ENCODE results near the gene RNF207. TPM values are rescaled to one million over a fixed set of nuclear protein-coding genes. Genes with fewer than 3 reads are reported as not detected.

The RNF207 gene
- polyA plus RNA-seq, 5 donors: 9.5 to 17.1 (median 14.9) TPM

GRCh38 chr1:6247651-6248050, 41.7 kb downstream of the RNF207 start:
- no peak for DNase-seq

DNA sequence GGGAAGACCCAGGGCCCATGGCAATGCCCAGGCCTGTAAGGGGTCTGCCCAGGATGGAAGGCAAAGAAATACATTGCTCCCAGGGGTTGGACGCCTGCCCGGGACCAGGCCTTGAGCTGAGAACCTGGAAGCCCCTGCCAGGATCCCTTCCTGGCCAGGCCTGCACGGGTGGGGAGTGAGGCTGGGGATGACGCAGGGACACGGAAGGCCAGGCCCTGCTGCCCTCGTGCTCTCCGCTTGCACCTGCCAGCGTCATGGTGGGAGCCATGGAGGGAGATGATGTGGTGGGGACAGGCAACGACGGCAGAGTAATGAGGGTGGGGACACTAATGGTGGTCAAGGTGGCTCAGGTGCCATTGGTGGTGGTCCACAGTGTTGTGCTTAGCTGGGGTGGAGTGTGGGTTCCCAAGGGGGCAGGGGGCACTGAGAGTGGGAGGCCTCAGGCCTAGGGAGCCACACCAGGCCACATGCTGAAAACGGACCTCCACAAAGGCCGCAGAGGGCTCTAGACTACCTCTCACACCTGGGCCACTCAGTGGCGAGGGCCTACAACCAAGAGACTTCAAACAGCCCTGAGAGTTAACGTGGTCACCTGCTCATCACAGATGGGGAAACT, 42.4 kb downstream of the RNF207 start:
- DNase-seq: no peak

DNA sequence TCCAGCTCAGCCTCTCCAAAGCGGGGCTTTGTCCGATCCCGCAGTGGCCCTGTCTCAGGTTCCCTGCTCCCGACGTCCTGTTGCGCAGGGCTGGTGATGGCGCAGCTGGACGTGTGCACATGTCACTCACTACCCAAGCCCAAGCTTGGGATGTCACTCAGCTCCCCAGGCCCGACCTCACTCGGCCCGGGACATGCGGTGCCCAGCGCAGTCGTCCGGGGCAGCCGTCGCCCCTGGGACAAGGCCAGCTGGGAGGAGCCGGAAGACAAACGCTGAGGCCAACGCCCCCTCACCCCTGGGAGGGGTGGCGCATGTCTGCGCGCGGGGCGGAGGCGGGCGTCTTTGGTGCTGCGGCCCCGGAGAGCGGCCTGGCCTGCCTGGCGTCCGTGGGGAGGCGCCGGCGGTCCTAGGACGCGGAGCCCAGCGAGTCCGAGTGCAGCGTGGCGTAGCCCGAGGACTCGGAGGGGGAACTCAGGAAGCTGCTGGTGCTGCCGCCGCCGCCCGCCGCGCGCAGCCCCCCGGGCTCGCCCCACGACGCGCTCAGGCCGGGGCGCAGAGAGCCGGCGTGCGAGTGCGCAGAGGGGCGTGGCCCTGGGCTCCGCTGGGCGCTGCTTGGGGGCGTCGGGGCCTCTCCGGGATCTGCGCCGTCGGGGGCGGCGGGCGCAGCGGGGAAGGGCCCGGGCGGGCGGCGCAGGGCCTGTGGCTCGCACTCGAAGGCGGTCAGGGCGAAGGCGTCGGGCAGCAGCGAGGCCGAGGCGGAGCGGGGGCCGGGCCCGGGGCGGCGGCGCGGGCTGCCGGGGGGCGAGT, 43.2 kb downstream of the RNF207 start:
- DNase-seq: no peak

DNA sequence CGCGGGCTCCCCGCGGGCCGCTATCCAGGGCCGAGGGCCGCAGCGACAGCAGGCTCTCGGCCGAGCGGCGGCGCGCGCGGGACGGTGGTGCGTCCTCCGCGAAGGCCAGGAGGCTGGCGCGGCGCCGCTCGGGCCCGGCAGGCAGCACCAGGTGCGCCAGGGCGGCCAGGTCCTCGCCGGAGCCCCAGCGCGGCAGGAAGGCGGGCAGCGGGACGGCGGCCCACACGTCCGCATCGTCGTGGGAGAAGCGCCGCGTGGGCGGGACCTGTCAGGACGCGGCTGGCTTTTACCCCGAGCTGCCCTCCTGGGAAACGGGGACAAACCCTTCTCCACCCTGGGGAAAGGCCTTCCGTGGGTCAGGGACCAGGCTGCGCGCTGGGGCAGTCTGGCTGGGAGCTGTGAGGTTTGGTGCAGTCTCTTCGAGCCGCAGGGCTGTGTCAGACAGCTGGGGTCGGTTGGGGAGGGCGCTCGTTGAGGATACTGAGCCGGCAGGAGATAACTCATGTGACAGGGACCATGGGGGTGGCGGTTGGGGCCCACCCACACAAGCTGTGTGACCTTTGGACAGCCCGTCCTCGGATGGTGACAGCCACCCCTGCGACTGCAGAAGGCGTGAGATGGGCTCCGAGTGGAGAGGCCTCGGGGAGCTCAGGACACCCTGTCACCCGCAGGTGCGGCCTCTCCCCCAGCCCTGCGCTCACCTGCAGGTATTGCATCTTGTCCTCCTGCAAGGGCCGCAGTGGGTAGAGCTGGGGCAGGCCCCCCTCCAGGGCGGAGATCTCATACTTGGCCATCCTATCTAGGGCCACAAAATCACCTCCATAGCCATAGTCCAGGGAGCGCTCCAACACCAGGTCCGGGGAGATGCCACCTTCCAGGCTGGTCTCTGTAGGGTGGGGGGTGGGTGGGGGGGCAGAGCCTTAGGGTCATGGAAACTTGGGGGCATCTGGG, 44.1 kb downstream of the RNF207 start:
- DNase-seq: no peak

- DNase-seq: no peak
Observed at GRCh38 chr1:6251233-6251632, 45.3 kb downstream of the RNF207 start.

GRCh38 chr1:6251681-6252373, 45.9 kb downstream of the RNF207 start:
- DNase-seq: no peak

DNA sequence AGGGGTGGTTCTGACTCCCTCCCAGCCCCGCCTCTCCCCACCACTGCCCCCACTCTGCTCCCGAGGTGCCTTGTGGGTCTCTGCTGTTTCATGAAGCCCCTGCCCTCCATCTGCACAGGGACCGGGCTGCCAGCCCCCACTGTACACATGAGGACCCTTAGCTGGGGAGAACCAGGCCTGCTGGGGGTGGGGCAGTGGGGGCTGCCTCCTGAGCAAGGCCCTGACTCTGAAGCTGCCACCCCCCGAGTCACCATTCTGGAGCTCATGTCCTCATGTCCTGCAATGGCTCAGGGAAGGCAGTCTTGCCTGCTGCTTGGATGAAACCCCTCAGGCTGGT, 46.4 kb downstream of the RNF207 start:
- DNase-seq: no peak

- no peak for DNase-seq
Observed at GRCh38 chr1:6253380-6253779, 47.5 kb downstream of the RNF207 start.

GRCh38 chr1:6254691-6255090, 48.8 kb downstream of the RNF207 start:
- DNase-seq: no peak

- no peak for DNase-seq
Observed at GRCh38 chr1:6256645-6257044, 50.7 kb downstream of the RNF207 start.

- no peak for DNase-seq
Observed at GRCh38 chr1:6257541-6258069, 51.7 kb downstream of the RNF207 start.

DNA sequence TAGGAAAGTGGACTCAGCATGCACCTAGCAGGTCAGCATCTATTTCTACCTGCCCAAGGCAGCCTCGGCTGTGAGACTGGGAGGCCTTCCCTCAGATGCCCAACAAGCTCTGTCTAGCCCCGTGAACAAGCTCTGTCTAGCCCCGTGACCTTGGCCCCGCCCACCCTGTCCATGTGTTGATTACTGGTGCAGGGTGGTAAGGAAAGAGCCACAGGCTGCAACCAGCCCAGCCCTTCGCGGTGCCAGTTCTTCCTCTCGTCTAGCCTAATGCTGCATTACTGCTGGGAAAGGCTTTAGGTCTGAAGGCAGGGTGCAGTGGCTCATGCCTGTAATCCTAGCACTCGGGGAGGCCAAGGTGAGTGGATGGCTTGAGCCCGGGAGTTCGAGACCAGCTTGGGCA, 52.8 kb downstream of the RNF207 start:
- DNase-seq: no peak

DNA sequence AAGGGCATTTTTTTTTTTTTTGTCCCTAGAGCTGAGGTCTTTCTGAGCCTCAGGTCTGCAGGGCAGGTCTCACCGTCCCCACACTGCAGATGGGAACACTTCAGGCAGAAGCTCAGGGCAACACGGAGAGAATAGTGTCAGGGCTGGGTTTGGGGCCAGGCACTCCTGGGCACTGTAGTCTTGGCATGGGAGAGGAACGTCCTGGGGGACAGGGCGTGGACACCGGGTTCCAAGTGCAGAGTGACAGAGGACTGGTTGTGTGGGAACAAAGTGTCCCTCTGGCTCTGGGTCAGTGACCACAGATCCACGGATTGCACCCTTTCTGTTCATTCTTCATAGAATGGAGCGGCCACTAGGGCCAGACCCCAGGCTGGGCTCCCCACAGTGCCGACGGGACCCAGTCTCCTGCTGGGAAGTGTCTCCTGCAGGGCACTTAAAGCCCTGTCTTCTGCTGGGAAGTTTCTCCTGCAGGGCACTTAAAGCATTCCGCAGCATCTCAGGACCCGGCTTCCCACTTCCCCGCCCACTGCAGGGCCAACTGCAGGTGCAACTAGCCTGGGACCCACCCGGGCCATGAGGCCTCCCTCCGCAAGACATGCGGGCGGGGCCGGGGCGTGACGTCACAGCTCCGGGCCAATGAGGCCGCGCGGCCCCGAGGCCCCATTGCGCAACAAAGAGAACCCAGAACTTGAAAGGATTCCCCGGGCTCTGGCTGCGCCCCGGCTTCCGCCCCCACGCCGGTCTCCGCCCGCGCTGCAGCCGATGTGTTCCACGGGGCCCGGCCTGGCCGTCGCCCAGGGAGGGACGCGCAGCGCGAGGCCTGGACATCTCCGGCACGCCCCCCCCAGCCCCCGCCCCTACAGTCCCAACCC, 53.8 kb downstream of the RNF207 start:
- DNase-seq: peak; percentile 85 to 89

- DNase-seq: peak in 1 of 2 donors; percentile 68
Observed at GRCh38 chr1:6260433-6260934, 54.6 kb downstream of the RNF207 start.

- no peak for DNase-seq
Observed at GRCh38 chr1:6260961-6261614, 55.2 kb downstream of the RNF207 start, which contains the start of gene GPR153. Gene GPR153, minus strand, starts transcription at chr1:6261098. Its CDS starts 6,193 bp downstream, at chr1:6254905.

DNA sequence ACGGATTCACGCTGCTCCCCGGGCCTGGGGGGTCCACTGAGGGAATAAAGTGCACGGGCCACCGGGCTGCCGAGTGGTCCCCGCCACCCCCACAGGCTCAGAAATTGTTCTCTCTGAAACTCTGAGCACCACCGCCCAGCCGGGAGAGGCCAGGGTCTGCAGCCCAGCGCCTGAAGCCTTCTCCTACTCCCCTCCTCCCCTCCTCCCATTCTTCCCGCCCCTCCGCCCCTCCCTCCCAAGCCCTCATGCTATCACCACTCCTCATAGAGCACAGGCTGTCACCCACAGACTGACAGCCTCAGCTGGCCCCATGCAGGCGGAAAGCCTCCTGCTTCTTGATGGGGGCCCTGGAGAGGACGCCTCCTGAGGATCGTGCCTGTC, 55.7 kb downstream of the RNF207 start:
- DNase-seq: no peak

DNA sequence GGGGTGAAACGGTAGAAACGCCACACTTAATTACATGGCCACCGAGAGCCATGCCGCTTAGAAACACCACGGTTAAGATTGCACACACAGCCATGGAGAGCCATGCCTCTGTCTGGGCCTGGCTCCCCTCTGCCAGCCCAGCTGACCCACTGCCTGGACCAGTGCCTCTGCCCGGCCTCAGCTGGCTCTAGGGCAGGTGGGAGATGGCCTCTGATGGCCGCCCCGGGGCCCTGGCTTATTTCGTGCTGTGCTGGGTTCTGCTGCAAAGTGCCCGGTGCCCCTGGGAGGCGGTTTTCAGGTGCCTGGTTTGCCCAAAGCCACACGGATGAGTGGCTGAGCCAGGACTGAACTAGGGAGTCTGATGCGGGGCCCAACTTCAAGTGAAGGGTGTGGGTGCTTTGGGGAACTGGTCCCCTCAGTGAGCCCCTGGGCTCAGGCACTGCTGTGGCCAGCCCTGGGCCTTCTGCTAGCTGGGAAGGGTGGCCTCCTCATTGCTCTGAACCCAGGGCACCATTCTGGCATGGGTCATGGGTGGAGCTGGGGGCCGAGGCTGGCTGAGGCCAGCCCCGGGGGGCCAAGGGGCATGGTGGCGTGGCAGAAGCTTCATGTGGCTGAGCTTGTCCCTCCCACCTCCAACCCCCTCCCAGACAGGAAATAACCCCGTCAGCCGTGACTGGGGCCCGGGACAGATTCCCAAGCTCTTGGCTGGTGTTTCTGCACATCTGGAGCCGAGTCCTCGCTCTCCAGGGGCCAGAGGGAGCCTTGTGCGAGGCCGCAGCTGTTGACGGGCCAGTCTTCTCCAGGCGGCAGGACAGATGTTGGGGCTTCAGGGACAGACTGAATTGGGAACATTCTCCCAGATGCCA, 56.9 kb downstream of the RNF207 start:
- DNase-seq: peak; percentile 88 to 89

DNA sequence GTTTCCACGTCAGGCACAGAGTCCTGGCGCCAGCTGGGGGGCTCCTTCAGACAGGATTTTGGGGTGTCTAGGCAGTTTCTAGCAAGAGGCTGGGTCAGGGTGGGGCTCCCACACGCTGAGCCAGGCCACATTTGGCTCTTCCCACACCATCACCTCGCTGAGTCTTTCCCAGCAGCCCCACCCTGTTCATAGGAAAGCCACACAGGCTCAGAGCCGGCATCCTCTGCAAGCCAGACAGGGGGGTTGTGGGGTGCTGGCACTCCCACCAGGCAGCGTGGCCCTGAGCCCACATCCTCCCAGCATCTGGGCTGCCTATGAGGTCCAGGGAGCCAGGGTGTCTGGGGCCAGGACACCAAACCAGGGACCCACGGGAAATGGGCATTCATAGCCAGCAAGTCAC, 57.8 kb downstream of the RNF207 start:
- no peak for DNase-seq

DNA sequence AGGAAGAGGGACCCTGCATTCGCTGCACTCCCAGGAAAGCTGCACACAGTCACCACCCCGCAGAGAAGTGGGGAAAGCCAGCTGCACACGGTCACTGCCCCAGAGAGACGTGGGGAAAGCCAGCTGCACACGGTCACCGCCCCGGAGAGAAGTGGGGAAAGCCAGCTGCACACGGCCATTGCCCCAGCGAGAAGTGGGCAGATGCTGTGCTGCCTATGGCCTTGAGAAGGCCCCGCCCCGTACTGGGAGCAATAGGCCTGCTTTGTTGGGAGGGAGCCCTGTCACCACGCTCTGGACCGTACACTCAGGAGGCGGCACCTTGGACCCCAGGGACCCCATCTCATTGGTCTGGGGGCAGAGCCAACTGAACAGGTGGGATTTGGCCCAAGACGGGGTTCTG, 59.2 kb downstream of the RNF207 start:
- no peak for DNase-seq

Data from right lung (tissue), 5 donors.